Brain microvascular endothelial cell (primary cell): Measurements from ENCODE around the gene METTL14.

Experiments
- DNase-seq: peaks from one replicate; pipeline ENCODE4 v3.0.0-alpha.2; 2020
- H3K27ac ChIP-seq: fragments of 250-450 bp; sonication (Bioruptor Pico); 2 replicates; pipeline ENCODE4 v1.5.1; 2020; ENCODE audit warnings: mild to moderate bottlenecking, moderate library complexity
- H3K27me3 ChIP-seq: fragments of 250-450 bp; sonication (Bioruptor Pico); replicated peaks from 2 replicates; pipeline ENCODE4 v1.5.1; 2020; ENCODE audit warnings: mild to moderate bottlenecking
- H3K36me3 ChIP-seq: fragments of 250-450 bp; sonication (Bioruptor Pico); replicated peaks from 2 replicates; pipeline ENCODE4 v1.5.1; 2020; ENCODE audit warnings: mild to moderate bottlenecking
- H3K4me3 ChIP-seq: 2 replicates; pipeline ENCODE4 v1.5.1; 2011; ENCODE audit warnings: low read depth, mild to moderate bottlenecking, control low read depth, low read length, moderate library complexity
- CTCF ChIP-seq: IDR thresholded peaks from 2 replicates; pipeline ENCODE4 v1.5.1; 2011; ENCODE audit warnings: low read depth, mild to moderate bottlenecking, moderate library complexity, low read length, control low read depth, inconsistent platforms; ENCODE audit errors: missing control alignments
- in situ Hi-C: cut with HindIII; loops from 2 replicates; pipeline ENCODE4 v1.10.0; 2017; ENCODE audit warnings: low sequenced_read_pairs, low pct_ligation_motif_present

The METTL14 gene

GRCh38 chr4:118761397-118762016 is 76.3 kb downstream of the METTL14 start:
- H3K27ac ChIP-seq: no peak overlapping the region
- H3K27me3 ChIP-seq: no peaks in the 10 kb centered on the region
- TF ChIP-seq CTCF: no peak
- in situ Hi-C loops: loop anchor here (25.0 kb wide), 1 partner anchor 201 kb away; no protein-coding TSS in a partner anchor
- H3K4me3 ChIP-seq: no peak overlapping the region
- DNase-seq: no peak
- H3K36me3 ChIP-seq: peaks cover 52% of the 10 kb centered on the region

GRCh38 chr4:118762155-118762554 is 77.0 kb downstream of the METTL14 start:
- DNase-seq: no peak
- no peak for TF ChIP-seq CTCF
- no peaks in the 10 kb centered on the region for H3K27me3 ChIP-seq
- in situ Hi-C loops: loop anchor here (25.0 kb wide), 1 partner anchor 200 kb away; no protein-coding TSS in a partner anchor
- no peak overlapping the region for H3K27ac ChIP-seq
- H3K36me3 ChIP-seq: peaks cover 54% of the 10 kb centered on the region
- no peak overlapping the region for H3K4me3 ChIP-seq

- no peaks in the 10 kb centered on the region for H3K27me3 ChIP-seq
- peaks cover 54% of the 10 kb centered on the region for H3K36me3 ChIP-seq
- H3K4me3 ChIP-seq: no peak overlapping the region
- DNase-seq: no peak
- no peak overlapping the region for H3K27ac ChIP-seq
- no peak for TF ChIP-seq CTCF
- in situ Hi-C loops: loop anchor here (25.0 kb wide), 1 partner anchor 199 kb away; no protein-coding TSS in a partner anchor
These were observed 77.7 kb downstream of the METTL14 start for GRCh38 chr4:118762730-118763477.
